ENCODE data around the gene IL6ST.

GRCh38 chr5:55989860-55990259 lies 4.9 kb downstream of the IL6ST start:
- TF ChIP-seq POLR2A (IDR thresholded peaks at IDR 0.05) = no peak
- TF ChIP-seq CTCF (IDR thresholded peaks at IDR 0.05) = no peak
